Measurements from ENCODE around the gene INPP5D.
"Not testable (repeated sequence)": the region's sequence is repeated elsewhere in the genome, so short reads cannot be mapped to it uniquely, and the experiment has no call there.

The INPP5D gene

DNA sequence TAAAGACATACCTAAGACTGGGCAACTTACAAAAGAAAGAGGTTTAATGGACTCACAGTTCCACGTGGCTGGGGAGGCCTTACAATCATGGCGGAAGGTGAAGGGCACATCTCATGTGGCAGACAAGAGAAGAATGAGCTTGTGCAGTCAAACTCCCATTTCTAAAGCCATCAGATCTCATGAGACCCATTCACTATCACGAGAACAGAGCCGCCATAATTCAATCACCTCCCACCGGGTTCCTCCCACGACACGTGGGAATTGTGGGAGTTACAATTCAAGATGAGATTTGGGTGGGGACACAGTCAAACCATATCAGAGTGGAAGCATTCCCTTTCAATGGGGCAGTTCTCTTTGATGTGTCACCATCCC lies 39.7 kb downstream of the INPP5D start:
- DNase-seq, result not testable (repeated sequence)

DNA sequence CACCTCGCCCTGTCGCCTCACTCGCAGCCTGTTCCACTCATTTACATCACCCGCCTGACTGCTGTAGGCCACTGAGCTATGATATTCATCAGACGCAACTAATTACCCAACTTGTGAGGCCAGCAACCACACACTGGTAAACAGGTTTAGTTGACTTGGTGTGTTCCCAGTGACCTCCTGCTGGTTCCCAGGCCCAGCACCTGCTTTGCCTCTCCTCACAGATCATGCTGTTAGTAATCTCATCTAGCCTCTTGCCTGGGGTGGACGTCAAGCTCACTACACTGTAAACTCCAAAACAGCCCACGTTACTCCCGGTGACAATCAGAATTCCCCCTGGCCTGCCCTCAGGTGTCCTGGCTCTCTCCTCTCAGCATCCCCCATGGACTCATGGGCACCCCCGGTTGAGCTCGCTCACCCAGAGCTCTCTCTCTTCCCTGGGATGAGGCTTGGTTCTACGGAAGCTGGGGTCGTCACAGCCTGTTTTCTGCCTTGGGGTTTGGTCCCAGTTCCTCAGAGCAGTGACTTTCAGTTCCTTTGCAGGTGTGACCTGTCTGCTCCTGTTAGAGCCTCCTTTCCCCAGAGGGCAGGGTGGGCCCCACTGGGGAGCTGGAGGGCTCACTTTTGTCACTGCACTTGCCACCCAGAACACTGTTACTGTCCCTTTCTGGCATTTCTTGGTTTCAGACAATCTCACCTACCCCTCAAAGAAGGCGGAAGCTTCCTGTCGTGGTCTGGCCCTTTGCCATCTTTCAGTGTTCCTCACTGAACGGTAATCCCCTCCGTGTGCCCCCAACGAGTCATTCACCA lies 40.3 kb downstream of the INPP5D start:
- no peak for DNase-seq

DNA sequence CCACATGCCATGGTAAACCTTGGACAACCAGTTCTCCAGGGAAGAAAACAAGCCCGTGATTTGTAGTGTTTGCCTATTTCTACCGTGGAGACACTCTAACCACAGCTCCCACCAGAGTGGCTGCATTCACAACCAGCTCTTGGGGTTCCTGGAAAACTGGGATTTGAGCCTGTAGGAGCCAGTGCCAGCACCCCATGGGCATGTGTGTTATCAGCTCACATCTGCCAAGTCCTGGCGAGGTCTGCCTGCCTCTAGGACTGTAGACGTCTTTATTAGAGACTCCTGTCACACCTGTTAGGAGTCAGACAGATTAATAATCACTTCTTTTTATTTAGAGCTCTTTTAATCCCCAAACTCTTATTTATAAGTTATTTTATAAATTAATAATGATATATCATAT lies 41.0 kb downstream of the INPP5D start:
- no peak for DNase-seq

DNA sequence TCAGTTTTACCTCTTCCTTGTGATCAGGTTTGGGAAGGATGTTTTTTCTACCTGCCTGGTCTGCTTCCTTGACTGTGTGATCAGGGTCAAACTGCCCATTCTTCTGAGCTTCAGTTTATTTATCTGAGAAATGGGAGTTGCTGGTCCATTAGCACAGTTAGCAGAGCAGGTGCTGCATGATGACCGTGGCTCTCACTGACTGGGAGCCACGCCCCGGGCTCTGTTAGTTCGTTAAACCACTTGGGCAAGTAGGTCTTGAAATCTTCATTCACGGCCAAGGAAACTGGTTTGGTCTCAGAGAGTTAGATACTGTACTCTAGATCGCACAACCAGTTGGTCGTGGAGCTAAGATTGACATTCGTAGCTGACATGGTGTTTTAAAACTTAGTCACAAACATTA lies 41.7 kb downstream of the INPP5D start:
- DNase-seq, result no peak

DNA sequence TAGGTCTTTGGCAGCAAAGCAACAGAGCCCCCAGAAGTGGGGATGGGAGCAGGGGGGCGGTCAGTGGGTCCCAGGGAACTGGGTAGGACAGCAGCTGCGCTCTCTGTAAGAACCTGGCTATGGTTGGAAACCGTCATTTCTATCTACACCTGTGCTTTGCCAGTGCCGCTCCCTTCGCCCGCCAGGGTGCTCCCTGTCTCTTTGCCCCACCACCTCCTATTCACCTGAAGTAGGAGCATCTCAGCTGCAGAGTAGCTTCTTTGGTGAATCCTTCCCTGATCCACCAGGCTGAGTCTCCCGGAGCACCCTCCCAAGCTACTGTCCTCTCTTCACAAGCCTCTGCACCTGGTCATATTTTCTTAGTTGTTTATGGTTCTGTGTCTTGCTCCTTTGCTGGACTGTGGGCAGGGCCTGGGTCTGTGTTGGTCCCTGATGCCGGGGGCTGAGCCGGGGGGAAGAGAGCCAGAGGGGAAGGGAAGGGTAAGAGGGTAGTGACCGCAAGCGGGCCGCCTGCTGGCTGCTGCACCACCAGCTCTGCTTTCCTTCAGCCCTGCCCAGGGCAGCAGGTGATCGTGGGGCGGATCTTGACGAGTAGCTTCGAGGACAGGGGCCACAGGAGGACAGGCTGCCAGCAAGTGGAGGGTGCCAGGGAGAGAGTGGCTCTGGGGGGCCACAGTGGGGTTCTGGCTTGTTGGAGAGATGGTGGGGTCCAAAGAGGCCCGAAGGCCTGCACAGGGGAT lies 45.2 kb downstream of the INPP5D start:
- DNase-seq, result no peak

DNA sequence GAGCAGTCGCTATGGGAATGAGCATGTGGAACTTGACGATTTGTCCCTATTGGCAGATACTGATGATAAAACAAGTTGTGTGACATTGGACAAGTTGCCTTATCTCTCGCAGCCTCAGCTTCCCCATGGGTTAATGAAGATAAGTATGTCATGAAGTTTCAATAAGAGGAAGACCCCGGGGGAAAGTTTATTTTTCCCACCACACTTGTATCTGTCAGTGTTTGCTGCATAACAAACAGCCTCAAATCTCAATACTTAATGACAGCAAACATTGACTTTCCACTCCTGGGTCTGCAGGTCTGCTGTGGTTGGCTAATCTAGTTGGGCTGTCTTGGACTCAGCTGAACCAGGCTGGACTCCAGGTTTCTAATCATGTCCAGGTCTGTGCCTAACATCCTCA lies 45.8 kb downstream of the INPP5D start:
- no peak for DNase-seq

DNA sequence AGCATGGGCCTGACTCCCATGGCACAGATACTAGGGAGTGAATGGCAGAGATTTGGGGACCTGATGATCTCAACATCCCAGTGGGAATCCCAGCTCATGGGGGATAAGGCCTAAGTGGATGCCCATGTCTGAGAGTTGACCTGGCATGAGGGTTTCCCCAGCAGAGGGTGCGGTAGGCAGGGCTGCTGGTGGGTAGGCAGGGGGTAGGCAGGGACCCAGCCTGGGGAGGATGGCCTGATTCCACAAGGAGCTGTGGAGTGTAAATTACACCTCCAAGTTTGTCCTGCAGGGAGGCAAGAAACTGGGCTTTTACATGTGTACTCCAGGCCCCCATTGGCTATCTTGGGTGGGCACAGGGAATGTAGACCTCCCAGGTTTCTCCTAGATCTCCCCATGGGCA lies 46.9 kb downstream of the INPP5D start:
- no peak for DNase-seq

DNA sequence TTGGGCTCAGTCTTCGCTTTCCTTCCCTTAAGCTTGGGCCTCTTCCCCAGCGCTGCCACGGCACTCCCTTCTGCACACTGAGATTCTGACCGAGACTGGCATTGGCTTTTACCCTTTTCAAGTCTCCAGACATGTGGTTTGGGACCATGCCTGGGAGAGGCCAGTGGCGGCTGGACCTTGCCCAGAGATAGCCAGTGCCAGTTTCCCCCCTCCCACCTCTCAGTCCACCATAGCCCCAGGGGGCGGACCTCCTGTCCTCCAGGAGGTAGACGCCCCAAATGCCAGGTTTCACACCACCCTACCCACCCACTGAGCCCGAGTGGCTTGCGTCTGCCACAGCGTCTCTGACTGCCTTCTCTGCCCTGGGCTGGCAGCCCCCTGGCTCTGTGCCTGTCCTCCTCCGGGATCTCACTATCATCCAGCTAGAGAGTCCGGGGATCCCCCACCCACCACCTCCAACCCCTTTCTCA lies 47.7 kb downstream of the INPP5D start:
- no peak for DNase-seq

DNA sequence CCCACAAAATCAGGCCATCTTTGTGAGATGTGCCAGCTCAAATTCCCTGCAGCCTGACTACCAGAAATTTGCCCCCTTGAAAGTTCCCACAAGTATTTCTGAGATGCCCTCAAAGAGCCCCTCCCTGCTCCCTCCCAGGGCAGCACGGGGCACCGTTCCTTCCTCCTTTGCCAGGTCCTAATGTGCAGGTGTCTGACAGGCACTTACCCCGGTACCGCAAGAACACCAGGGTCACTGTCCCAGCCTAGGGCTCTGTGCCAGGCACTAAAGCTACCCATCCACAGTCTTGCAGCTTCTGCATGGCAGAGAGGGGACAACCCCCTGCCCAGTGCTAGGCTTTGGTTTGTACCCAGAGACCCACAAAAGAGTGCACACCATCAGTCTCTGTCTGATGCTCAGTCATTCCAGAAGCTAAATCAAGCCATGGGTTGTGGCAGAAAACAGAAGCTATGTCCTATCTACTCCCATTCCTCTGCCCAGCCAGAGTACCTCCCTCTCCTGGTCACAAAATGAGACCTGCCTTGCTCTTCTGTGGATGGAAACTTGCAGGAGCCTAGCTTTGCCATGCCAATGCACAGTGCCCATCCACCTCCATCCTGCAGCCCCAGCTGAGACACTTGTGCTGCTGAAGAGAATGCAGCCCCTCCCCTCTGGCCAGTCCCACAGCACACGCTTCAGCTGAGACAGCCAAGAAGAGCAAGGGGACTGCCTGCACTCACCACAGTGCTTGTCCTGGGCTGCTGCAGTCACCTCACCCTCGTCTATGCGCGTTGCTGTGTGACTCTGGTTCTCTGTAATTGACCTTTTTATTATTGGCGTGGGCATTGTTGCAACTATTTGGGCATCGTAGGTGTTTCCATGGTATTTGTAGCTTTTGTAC lies 48.7 kb downstream of the INPP5D start:
- DNase-seq, result no peak

DNA sequence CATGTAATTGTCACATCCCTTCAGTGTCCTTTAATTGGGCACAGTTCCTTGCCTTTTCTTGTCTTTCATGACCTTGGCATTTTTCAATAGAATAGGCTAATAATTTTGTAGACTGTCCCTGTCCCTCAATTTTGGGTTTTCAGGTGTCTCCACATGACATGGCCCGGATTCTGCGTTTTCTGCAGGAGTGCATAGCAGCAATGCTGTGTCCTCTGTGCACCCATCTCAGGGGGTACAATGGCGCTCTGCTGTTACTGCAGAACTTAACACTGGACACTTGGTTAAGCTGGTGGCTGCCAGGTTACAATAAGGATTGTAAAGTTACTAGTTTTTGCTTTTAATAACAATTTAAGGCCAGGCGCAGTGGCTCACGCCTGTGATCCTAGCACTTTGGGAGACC lies 51.3 kb downstream of the INPP5D start:
- DNase-seq, result no peak

DNA sequence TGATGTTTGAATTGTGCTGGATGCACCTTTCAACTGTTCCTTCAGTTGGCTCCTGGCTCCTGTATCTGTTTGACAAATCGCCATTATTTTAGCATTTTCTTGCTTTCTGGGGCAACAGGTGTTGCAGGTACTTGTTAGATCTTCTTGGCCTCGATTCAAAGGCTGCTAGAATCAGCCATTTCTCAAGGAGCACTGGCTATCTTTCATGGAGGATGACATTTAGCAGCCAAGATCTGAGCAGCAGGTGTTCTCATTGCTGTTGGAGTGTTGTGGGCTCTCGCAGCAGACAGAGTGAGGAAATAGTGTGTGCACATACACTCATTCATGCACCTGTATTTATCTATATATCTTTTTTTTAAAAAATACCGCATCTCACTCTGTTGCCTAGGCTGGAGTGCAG lies 52.2 kb downstream of the INPP5D start:
- DNase-seq, result no peak

DNA sequence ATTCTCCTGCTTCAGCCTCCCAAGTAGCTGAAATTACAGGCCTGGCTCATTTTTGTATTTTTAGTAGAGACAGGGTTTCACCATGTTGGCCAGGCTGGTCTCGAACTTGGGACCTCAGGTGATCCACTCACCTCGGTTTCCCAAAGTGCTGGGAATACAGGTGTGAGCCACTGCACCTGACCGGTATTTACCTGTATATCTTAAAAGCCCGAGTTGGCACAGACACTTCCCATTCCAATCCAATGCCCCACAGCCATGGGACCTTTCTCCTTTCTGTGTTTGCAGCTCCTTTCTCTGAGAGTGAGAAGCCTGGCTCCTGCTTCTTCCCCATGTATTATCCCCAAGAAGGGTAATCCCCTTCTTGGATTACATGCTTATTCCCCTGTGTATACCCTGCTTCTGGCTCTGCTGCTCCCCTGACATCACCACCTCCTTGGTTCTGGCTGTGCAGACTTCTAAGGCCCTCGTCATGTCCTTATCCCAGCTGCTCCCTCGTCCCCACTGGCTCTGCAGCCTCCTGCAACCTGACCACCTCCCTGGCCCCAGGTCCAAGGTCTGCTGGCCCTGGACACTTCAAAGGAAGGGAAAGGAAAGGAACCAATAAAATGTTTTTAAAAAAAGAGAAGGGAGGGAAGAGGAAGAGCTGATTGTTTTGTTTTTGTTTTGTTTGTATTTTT lies 52.8 kb downstream of the INPP5D start:
- DNase-seq, result no peak

DNA sequence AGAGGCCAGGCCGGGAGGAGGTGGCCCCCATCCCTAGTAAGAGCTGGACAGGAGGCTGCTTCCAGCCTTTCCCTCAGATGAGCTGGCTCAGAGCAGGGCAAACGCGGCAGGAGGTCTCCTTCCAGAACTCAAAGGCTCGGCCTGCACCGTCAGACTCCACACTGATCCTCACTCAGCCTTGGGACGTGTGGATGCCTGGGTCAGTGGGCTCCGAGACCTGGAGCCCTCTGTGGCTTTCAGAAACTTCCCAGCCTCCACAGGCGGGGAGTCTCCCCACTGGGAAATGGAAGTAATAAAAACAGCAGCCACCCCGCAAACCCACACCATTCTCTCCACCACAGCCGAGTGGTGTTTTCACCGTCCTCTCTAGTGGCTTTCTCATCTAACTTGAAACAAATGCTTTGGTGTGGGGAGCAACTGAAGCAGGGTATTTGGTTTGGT lies 54.3 kb downstream of the INPP5D start:
- no peak for DNase-seq

DNA sequence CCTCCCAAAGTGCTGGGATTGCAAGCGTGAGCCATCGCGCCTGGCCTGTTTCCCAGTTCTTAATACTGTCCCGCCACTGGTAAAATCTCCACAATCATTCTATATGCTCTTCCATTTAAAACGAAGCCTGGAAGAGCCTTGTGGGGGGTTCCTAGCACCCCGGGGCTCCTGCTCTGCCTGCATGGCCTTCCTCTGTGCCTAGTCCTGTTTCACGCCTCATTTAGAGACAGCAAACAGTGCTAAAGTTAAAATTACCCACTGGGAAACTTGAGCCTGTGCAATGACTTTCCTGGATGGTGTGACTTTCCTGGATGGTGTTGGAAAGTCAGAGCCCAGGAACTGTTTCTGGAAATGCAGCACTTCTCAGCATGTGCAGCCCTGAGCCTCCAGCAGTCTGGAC lies 55.0 kb downstream of the INPP5D start:
- DNase-seq, result no peak

DNA sequence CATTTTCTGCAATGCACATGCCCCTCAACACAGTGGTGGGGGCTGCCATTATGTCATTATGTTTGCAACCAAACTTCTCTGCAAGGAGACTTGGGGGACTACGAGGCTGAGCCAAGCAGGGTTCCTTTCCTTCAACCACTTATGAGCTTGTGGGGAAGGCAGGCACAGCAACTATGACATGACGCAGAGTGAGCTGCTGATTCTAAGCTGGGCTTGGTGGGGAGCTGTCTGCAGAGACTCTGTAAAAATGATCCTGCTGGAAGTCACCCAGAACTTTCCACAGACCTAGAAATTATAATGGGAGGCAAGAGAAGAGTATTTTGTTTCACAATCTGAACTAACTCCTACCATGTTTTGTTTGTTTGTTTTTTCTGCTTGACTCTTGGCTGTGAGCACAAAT lies 55.6 kb downstream of the INPP5D start:
- no peak for DNase-seq

DNA sequence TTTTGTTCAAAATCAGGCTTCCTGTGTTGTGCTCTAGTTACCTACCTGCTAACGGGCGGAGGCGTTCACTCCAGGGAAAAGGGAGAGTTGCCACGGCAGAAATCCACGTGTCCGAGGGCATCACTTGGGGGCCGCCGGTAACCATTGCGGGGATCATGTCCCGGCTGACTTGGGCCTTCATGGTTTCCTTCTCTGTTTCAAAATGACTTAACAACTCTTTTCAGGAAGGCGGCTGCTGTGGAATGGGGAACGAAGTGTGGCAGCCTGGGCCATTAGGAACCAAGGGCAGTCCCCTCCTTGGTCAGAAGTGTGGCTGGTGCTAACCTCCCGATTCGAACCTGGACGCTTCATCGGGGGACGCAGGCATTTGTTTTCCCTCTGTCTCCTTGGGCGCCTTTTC lies 56.8 kb downstream of the INPP5D start:
- DNase-seq, result no peak

DNA sequence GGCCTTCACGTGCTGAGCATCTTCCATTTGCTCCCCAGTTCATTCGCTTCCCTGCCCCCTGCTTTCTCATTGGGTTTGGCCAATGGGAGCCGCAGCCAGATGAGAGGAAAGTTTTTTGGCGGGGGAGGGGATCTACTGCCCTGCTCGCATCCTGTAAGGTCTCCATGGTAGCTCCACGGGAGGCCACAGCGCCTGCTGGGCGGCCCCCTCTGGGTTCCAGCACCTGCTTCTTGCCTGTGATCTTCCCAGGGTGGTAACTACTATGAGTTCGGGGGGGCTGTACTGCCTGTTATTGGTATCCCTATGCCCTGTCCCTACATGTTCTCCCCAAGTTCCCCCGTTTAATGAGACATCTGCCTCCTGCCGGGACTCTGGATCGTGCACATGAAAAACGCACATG lies 57.2 kb downstream of the INPP5D start:
- no peak for DNase-seq

DNA sequence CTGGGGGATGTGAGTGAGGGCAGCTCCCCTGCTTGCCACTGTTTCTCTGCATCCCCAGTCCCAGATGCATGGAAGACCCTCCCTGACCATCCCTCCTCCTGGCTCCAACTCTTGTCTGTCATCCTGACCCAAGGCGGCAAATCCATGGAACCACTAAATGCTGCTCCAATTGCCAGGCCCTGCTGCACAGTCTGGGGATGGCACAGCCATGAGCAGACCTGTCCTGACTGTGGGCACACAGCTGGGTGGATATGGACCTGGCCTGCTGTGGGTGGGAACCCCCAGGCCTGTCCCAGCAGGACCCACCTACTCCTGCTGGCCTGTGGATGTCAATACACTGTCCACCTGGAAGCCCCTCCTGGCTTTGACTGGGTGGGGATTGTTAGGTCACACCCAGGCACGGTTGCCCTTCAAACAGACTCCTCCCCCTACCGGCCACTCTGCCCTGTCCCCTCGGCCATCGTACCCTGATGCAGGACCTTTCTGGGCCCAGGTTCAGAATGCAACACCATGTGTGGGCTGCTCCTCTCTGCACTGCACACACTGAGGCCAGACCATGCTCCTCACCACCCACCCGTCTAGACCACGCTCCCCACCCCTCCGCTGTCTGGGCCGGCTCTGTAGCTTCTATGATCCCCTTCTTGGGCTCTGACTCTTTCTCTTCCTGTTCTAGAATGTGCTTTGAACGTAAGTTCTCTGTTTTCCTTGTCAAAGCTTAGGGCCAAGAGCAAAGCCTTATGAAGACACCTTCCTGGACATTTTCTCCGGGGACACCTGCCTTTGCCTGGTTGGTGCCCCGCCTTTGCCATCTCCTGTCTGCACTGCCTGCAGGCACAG lies 57.9 kb downstream of the INPP5D start:
- no peak for DNase-seq

DNA sequence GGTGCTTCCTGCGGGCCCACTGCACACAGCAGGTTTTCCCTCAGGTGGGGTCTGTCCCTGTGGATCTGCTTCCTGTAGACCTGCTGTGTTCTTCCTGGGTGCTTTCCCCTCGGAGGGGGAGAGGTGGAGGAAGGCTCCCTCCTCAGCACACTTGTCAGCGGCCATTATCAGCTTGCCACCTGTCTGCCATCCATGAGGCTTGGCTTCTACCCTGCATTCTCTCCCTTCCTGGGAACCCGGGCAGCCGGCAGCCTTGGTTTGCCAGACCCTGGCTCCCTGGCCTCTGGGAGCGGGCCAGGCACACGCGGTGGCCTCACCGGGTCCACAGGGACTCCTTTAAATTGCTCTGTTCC lies 58.5 kb downstream of the INPP5D start:
- no peak for DNase-seq

DNA sequence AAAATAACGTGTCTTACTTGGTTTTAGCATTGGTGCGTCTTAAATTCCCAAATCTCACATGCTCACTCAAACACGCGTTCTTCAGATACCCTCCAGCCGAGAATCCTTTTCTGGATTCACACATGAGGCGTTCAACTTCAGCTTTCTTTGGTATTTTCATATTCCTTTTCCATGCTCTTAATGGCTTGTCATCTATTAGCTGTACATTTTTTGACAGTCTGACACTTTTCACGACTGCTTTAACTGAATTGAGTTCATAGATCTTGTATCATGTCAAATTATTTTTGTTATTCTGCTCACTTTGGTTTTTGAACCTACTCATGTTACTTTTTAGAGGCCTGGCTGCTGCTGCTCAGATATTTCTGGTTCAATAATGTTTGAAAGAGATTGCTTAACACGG lies 59.0 kb downstream of the INPP5D start:
- DNase-seq, result no peak

DNA sequence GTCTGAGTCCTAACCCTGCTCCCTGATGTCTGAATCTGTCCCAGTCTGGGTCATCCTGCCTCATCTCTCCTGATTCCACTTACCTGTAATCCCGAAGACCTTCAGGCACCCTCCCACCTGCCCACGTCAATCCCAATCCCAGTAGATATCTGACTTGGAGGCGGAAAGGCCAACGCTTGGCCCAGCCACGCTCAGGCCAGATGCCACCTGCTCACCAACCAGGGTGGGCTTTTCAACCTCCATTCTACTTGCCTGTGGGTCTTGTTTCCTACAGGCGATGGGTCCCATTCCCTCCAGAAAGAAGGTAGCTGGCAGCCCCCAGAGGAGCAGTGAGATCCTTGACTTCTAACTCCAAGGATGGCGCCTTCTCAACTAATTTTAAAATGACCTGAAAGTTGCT lies 59.7 kb downstream of the INPP5D start:
- no peak for DNase-seq

DNA sequence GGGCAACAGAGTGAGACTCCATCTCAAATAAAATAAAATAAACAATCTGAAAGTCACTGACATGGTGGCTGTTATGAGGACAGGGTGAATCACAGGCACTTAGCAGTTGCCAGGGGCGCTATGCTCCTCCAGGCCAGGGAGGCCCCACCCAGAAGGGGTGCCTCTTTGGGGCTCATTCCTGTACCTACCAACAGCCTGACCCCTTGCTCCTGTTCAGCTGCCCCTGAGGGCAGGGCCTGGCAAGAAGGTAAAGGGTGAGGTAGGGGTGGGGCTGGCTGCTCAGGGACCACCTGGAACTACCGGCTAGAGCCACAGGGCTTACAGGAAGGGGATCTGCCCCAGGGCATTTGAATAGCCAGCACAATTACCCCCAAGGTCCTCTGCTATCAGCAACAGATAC lies 60.3 kb downstream of the INPP5D start:
- DNase-seq, result no peak

Data from GF-D8 (cell line).